ENCODE data around the gene RAP1GAP2.

DNA sequence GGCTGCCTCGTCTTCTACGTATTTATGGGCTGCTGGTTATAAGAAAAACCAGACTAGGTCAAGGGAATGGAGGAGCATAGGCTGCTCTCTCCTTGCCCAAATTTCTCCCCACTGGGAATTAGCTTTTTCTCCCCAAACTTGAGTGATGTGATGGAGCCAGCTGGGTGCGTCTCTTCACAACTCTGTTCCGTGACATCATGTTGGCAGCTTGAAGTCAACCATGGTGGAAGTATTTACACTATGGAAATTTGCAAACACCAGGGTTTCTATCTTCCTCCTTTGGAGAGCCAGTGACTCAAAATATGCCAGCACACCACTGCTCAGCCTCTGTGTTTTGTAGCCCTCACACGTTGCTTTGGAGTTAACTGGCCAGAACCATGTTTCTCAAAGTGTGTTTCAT is 189.1 kb downstream of the RAP1GAP2 start:
- TF ChIP-seq, protein P1, sequence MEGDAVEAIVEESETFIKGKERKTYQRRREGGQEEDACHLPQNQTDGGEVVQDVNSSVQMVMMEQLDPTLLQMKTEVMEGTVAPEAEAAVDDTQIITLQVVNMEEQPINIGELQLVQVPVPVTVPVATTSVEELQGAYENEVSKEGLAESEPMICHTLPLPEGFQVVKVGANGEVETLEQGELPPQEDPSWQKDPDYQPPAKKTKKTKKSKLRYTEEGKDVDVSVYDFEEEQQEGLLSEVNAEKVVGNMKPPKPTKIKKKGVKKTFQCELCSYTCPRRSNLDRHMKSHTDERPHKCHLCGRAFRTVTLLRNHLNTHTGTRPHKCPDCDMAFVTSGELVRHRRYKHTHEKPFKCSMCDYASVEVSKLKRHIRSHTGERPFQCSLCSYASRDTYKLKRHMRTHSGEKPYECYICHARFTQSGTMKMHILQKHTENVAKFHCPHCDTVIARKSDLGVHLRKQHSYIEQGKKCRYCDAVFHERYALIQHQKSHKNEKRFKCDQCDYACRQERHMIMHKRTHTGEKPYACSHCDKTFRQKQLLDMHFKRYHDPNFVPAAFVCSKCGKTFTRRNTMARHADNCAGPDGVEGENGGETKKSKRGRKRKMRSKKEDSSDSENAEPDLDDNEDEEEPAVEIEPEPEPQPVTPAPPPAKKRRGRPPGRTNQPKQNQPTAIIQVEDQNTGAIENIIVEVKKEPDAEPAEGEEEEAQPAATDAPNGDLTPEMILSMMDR (conservative IDR thresholded peaks at IDR 0.05 in 1 of 2, IDR thresholded peaks at IDR 0.05 in 1 of 2; ENCODE audit: extremely low read depth in 1 of 2, insufficient read depth in 1 of 2, low read depth in 1 of 2, low read length in 2 of 2) = no peak
- no peak for TF ChIP-seq EZH2 (IDR thresholded peaks at IDR 0.05; ENCODE audit: borderline replicate concordance, low read length)

Data from mammary epithelial cell (primary cell).